Sigmoid colon (tissue), 7 donors: ENCODE data around the gene FUCA1. TPM values are rescaled to one million over a fixed set of nuclear protein-coding genes. Genes with fewer than 3 reads are reported as not detected.

ENCODE experiments used
- DNase-seq: peaks from one replicate; pipeline ENCODE4 v3.0.0-alpha.2; 2019
- H3K27ac ChIP-seq, 4 donors: fragments of 200-600 bp; sonication (generic); one replicate each; pipeline ENCODE4 v1.5.1; 2016 to 2019; ENCODE audit warnings: mild to moderate bottlenecking in 1 of 4
- H3K27me3 ChIP-seq, 3 donors: fragments of 200-600 bp; sonication (generic); one replicate each; pipeline ENCODE4 v1.5.1; 2019; ENCODE audit warnings: mild to moderate bottlenecking in 1 of 3
- H3K36me3 ChIP-seq, 4 donors: fragments of 200-600 bp; sonication (generic); one replicate each; pipeline ENCODE4 v1.5.1; 2016 to 2019
- H3K4me1 ChIP-seq, 4 donors: fragments of 200-600 bp; sonication (generic); one replicate each; pipeline ENCODE4 v1.5.1; 2017 to 2019
- H3K4me3 ChIP-seq, 4 donors: fragments of 200-600 bp; sonication (generic); one replicate each; pipeline ENCODE4 v1.5.1; 2017 to 2019; ENCODE audit warnings: mild to moderate bottlenecking in 2 of 4, moderate library complexity in 1 of 4
- H3K9me3 ChIP-seq, 4 donors: fragments of 200-600 bp in 3 of 4; sonication (generic) in 3 of 4; one replicate each; pipeline versions ENCODE4 v1.5.1 to v1.6.1; 2013 to 2019
- CTCF ChIP-seq, 4 experiments: fragments of 450-650 bp in 3 of 4; fragments of 200-600 bp in 1 of 4; IDR thresholded peaks; one replicate each; pipeline ENCODE4 v1.5.1; 2016 to 2019; ENCODE audit warnings: antibody characterized with exemption in 4 of 4, mild to moderate bottlenecking in 3 of 4, moderate library complexity in 2 of 4
- EP300 ChIP-seq, 4 donors: sonication (generic); formaldehyde crosslinking; IDR thresholded peaks; one replicate each; pipeline ENCODE4 v1.6.1; 2017; ENCODE audit warnings: antibody characterized with exemption in 4 of 4
- POLR2A ChIP-seq, 2 donors: fragments of 450-650 bp; IDR thresholded peaks; one replicate each; pipeline ENCODE4 v1.6.1; 2016; ENCODE audit warnings: antibody characterized with exemption in 2 of 2, mild to moderate bottlenecking in 2 of 2, moderate library complexity in 2 of 2
- POLR2AphosphoS5 ChIP-seq, 4 donors: sonication (generic); formaldehyde crosslinking; IDR thresholded peaks; one replicate each; pipeline ENCODE4 v1.6.1; 2017; ENCODE audit warnings: antibody characterized with exemption in 4 of 4
- WGBS, 2 donors: extraction: QIAGEN DNeasy Blood & Tissue Kit; methylation state at CpG; one replicate each; pipeline ENCODE4 v1.1.7; 2013; 5-methylcytosine and 5-hydroxymethylcytosine counted together
- intact Hi-C: fragments of 100-400 bp; cut with DNase I; formaldehyde crosslinking; loops from one replicate; pipeline ENCODE4 v1.15.1; 2023
- polyA plus RNA-seq, 3 donors: library from polyadenylated mRNA; stranded (reverse); fragments of 200-250 nt; gene quantifications; one replicate each; pipeline ENCODE4 v1.2.3, GENCODE V29; 2013
- total RNA-seq, 4 donors: library from RNA; depleted of rRNA; stranded (reverse); fragments of >200 nt; gene quantifications; one replicate each; pipeline ENCODE4 v1.1.0, GENCODE V29; 2016
- donor health status: healthy with polysubstance abuse.
- donor health status: Bipolar disorder and iron deficiency.
- donor health status: healthy.

Gene FUCA1
- total RNA-seq (10 to 100 TPM; 14.1 to 28.9 (median 21.8) TPM), polyA plus RNA-seq (100 to 1,000 TPM in 1 of 3 donors, 10 to 100 TPM in 2; 46.2 to 260 (median 83.1) TPM)

- Histone ChIP-seq H3K4me3 (peak within 1 kb of the TSS; percentile 77 to 96 (median 84)), H3K4me1 (peaks cover 0 to 23% (median 14%) of the 10 kb centered on the region in 4 donors), H3K27me3 (no peaks in the 10 kb centered on the region), H3K27ac (peak within 1 kb of the TSS; percentile 71 to 81 (median 78)), H3K9me3 (no peaks in the 10 kb centered on the region), H3K36me3 (peaks cover 0 to 18% (median 4%) of the 10 kb centered on the region in 4 donors)
- DNase-seq: peak; percentile 96
- WGBS, 2 donors: 0% methylated on average over 71 of the region's 71 CpGs
- intact Hi-C loops: loop anchor here (1.0 to 10.0 kb wide), 5 partner anchors 43 to 159 kb away; partner anchors contain the start of genes GALE, HMGCL and PITHD1
- TF ChIP-seq CTCF (IDR thresholded peaks at IDR 0.05) (peak; percentile 95 to 97 (median 96)), EP300 (IDR thresholded peaks at IDR 0.05) (no peak), POLR2A (IDR thresholded peaks at IDR 0.05) (peak; percentile 53 to 68), POLR2AphosphoS5 (IDR thresholded peaks at IDR 0.05) (peak; percentile 62 to 93 (median 82))
Measured at GRCh38 chr1:23867895-23868556, at the start of gene FUCA1. Gene FUCA1 (minus strand): TSS chr1:23868290. CDS start chr1:23868286, 4 bp downstream.

GRCh38 chr1:23916209-23917131, 48.4 kb upstream of the FUCA1 start:
- Histone ChIP-seq H3K27ac (no peak overlapping the region), H3K4me3 (no peak overlapping the region), H3K4me1 (peaks cover 0 to 26% (median 21%) of the 10 kb centered on the region in 4 donors), H3K36me3 (no peaks in the 10 kb centered on the region), H3K9me3 (no peaks in the 10 kb centered on the region), H3K27me3 (no peaks in the 10 kb centered on the region)
- 35 to 40% methylated on average over 12 of the region's 12 CpGs for WGBS, 2 donors
- DNase-seq: peak; percentile 81
- TF ChIP-seq CTCF (IDR thresholded peaks at IDR 0.05) (peak in 3 of 4 experiments; percentile 20 to 58 (median 52)), POLR2AphosphoS5 (IDR thresholded peaks at IDR 0.05) (no peak), EP300 (IDR thresholded peaks at IDR 0.05) (no peak), POLR2A (IDR thresholded peaks at IDR 0.05) (no peak)
- intact Hi-C loops: loop anchor here (1.0 to 5.0 kb wide), 3 partner anchors 48 to 144 kb away; partner anchors contain the start of gene FUCA1

- no peak overlapping the region for H3K27ac ChIP-seq
- H3K9me3 ChIP-seq: no peaks in the 10 kb centered on the region
- no peaks in the 10 kb centered on the region for H3K27me3 ChIP-seq
- intact Hi-C loops: loop anchor here (5.0 kb wide), 1 partner anchor 103 kb away; no protein-coding TSS in a partner anchor
- no peak overlapping the region for H3K4me3 ChIP-seq
- no peaks in the 10 kb centered on the region for H3K36me3 ChIP-seq
- 95 to 98% methylated on average over 5 of the region's 5 CpGs for WGBS, 2 donors
- no peak for TF ChIP-seq EP300 (IDR thresholded peaks at IDR 0.05)
- TF ChIP-seq POLR2A (IDR thresholded peaks at IDR 0.05): no peak
- no peak for TF ChIP-seq POLR2AphosphoS5 (IDR thresholded peaks at IDR 0.05)
- TF ChIP-seq CTCF (IDR thresholded peaks at IDR 0.05): no peak
- H3K4me1 ChIP-seq: peaks cover 0 to 19% (median 13%) of the 10 kb centered on the region in 4 donors
- DNase-seq: no peak
Measured at GRCh38 chr1:23915466-23915865, 47.4 kb upstream of the FUCA1 start.

- no peaks in the 10 kb centered on the region for H3K36me3 ChIP-seq
- intact Hi-C loops: loop anchor here (5.0 kb wide), 1 partner anchor 103 kb away; no protein-coding TSS in a partner anchor
- H3K27ac ChIP-seq: no peak overlapping the region
- no peak for DNase-seq
- WGBS, 2 donors: 94 to 96% methylated on average over 4 of the region's 4 CpGs
- TF ChIP-seq POLR2A (IDR thresholded peaks at IDR 0.05) (no peak), CTCF (IDR thresholded peaks at IDR 0.05) (no peak), POLR2AphosphoS5 (IDR thresholded peaks at IDR 0.05) (no peak), EP300 (IDR thresholded peaks at IDR 0.05) (no peak)
- peaks cover 0 to 14% (median 8%) of the 10 kb centered on the region in 4 donors for H3K4me1 ChIP-seq
- no peaks in the 10 kb centered on the region for H3K9me3 ChIP-seq
- H3K4me3 ChIP-seq: no peak overlapping the region
- peaks cover 0 to 2% (median 0%) of the 10 kb centered on the region in 3 donors for H3K27me3 ChIP-seq
Measured at GRCh38 chr1:23914921-23915320, 46.8 kb upstream of the FUCA1 start.
